ENCODE results near the gene ABLIM2.

Gene ABLIM2

DNA sequence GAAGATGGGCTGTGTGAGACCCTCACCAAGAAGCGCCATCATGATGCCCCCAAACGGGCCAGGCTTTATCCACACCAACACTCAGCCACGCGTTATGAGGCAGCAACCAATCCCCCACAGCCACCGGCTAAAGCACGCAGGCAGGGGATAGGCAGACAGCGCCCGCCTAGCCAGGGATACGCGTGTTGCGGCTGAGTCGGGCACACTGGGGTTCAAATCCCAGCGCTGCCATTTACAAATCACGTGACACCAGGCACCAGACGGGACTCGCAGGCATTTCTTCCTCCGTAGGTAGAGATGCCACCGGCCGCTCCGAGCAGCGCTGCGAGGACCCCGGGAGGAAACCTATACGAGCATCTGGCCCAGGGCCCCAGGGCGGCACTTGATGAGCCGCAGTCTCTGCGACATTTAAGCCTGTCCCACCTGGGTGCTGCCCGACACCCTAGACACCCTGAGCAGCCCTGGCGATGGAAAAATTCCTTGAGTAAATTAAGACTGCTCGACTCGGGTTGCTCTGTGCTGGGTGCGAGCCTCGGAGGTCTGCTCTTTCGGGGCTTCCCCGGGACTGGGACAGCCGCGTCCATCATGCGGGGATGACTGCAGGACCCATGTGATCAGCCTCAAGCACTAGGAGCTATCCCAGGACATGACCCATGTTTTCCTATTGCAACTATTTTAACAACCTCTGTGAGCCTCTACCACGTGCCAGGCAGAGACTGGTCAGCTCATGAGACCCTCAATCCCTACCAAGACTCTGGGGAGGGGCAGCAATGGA lies 6.3 kb downstream of the ABLIM2 start:
- H3K4me3 ChIP-seq (ENCODE audit: low read depth, low read length): no peak overlapping the region
- TF ChIP-seq, protein P1, sequence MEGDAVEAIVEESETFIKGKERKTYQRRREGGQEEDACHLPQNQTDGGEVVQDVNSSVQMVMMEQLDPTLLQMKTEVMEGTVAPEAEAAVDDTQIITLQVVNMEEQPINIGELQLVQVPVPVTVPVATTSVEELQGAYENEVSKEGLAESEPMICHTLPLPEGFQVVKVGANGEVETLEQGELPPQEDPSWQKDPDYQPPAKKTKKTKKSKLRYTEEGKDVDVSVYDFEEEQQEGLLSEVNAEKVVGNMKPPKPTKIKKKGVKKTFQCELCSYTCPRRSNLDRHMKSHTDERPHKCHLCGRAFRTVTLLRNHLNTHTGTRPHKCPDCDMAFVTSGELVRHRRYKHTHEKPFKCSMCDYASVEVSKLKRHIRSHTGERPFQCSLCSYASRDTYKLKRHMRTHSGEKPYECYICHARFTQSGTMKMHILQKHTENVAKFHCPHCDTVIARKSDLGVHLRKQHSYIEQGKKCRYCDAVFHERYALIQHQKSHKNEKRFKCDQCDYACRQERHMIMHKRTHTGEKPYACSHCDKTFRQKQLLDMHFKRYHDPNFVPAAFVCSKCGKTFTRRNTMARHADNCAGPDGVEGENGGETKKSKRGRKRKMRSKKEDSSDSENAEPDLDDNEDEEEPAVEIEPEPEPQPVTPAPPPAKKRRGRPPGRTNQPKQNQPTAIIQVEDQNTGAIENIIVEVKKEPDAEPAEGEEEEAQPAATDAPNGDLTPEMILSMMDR (IDR thresholded peaks at IDR 0.05; ENCODE audit: insufficient read depth, low read depth, low read length, missing control alignments): no peak
- DNase-seq (ENCODE audit: low read depth): no peak

DNA sequence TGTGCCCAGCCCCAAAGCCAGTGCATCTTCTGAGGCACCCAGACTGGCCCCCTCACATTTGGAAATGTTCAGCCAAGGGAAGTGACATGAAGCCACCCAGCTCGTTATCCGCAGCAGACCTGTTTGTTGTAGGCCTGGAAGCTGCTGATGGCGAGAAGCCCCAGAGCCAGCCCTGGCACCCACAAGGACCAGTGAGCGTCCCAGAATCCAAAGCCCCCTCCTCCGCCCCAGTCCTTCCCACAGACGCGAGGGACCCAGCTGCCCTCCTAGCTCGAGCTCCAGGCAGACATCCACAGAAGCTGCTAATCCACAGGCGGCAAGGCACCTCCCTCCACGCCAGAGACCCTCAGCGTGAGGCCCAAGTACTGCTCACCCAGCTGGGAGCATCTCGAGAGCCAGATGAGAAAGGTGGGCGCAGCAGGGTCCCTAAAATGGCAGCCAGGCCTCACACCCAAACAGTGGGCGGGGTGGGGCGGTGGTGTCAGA lies 7.4 kb downstream of the ABLIM2 start:
- TF ChIP-seq, protein P1 (IDR thresholded peaks at IDR 0.05; ENCODE audit: insufficient read depth, low read depth, low read length, missing control alignments): no peak
- DNase-seq (ENCODE audit: low read depth): no peak

DNA sequence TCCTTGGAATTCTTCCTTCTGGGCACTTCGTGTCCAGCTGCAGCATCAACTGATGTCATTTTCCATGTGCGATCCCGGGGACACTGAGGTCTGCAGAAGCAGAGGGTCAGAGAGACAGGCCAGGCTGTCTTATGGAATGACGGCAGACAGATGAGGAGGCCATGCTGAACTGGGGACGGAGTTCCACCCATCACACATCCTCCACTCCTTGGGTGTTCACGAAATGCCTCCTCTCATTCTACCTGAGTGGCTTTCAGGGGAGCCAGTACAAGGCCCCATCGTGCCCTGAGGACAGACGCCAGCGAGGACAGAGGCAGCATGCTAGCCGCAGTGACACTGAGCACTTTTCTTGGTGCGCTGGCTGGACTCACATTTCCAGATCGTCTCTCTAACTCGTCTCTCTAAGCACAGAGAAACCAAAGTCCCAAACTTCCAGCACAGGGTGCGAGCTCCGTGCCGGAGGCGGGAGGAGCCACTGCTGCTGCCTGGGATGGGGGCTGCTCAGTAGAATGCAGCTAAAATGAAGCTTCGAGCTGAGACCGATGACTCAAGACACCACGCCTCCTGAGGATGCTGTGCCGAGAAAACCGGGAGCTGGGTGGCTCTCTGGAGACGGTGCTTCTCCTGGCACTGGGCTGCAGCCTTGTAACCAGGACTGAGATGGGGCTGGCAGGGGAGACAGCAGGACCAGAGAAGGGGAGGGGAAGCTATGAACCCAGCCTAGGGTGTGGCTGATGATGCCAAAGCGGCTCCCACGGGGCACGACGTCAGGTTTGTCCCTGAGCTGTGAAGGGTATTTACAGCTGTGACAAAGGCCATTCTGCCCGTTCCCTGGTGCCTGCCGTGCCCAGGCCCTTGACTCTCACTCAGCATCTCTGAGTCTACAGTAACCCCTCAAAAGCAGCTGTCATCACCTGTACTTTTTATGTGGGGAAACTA lies 8.2 kb downstream of the ABLIM2 start:
- no peak overlapping the region for H3K4me3 ChIP-seq (ENCODE audit: low read depth, low read length)
- no peak for DNase-seq (ENCODE audit: low read depth)
- TF ChIP-seq, protein P1 (IDR thresholded peaks at IDR 0.05; ENCODE audit: insufficient read depth, low read depth, low read length, missing control alignments): no peak

More for the DNA sequence above, 7.4 kb downstream of the ABLIM2 start:
- H3K4me3 ChIP-seq (ENCODE audit: low read depth, low read length): no peak overlapping the region

DNA sequence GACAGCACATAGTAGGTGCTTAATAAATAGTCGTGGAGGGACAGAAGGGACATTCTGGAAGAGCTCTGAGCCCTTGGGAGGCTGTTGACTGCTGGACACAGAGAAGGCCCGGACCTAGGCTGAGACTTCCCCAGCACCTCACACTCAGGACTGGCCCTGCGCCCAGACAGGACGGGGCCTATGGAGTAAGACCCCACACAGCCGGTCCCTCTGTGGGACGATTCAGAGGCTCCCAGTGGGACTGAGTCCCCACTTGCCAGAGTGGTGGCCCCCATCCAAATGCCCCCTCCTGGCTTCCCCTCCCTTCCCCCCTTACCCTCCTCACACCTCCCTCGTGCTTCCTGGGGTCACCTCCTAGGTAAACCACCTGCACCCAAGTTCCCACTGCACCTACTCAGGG lies 8.9 kb downstream of the ABLIM2 start:
- no peak for DNase-seq (ENCODE audit: low read depth)
- TF ChIP-seq, protein P1 (IDR thresholded peaks at IDR 0.05; ENCODE audit: insufficient read depth, low read depth, low read length, missing control alignments): no peak
- H3K4me3 ChIP-seq (ENCODE audit: low read depth, low read length): no peak overlapping the region

DNA sequence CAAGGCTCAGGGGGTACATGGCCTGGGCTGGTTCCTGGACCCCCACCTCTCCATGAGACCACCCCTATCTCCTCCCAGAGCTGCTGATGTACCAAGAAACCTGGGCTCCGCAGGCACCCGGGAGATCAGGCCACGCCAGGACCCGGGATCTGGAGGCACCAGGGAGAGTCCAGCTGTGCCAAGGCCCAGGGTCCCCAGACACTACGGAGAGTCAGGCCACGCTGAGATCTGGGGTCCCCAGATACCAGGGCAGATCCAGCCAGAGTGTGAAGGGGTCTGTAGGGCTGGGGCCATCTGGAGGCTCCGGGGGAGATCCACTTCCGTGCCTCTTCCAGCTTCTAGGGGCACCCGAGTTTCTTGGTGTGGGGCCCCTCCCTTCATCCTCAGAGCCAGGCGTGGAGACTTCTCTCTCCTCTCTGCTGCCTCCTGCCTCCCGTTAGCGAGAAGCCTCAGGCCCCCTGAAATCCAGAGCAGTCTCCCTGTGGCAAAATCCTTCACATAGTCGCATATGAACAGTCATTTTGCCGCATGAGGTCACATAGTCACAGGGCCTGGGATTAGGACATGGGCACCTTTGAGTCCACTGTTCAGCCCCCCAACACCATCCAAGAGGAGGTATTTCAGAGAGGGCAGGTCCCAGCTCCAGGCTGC lies 9.7 kb downstream of the ABLIM2 start:
- TF ChIP-seq, protein P1 (IDR thresholded peaks at IDR 0.05; ENCODE audit: insufficient read depth, low read depth, low read length, missing control alignments): no peak
- no peak overlapping the region for H3K4me3 ChIP-seq (ENCODE audit: low read depth, low read length)
- DNase-seq (ENCODE audit: low read depth): no peak

DNA sequence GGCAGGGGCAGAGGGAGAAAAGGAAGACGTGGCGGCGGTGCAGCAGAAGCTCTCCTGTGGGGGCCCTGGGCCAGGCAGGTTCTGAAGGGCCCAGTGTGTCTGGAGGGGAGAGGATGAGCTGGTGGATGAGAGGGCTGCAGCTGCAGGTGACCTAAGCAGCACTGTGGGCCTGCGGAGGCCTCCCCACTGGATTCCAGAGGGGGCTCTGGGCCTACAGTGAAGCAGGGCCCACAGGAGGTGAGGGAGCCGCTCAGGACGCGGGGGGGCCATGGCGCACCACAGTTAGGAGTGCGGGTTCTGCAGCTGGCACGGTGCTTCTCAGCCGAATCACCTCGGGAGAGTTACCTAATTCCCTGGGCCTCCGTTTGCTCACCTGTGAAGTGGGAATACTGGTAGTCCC lies 10.5 kb downstream of the ABLIM2 start:
- TF ChIP-seq, protein P1 (IDR thresholded peaks at IDR 0.05; ENCODE audit: insufficient read depth, low read depth, low read length, missing control alignments): no peak
- H3K4me3 ChIP-seq (ENCODE audit: low read depth, low read length): no peak overlapping the region
- DNase-seq (ENCODE audit: low read depth): no peak

Measured in GM12865 (cell line).